WTC11 (cell line): Measurements from ENCODE around the gene SCAF8. TPM values are rescaled to one million over a fixed set of nuclear protein-coding genes. Genes with fewer than 3 reads are reported as not detected.

Experiments
- ATAC-seq: fragments of 200-7000 bp; cut with Tn5 transposase; 2 replicates; pipeline ENCODE4 v1.10.0; 2021; ENCODE audit warnings: mild to moderate bottlenecking, moderate library complexity
- CTCF ChIA-PET: fragments of 300-600 bp; sonication (Branson Sonifier 250); formaldehyde crosslinking; loops from one replicate; lab custom pipeline; 2021; ENCODE audit warnings: antibody characterized with exemption; lab: Charles Lee
- POLR2A ChIA-PET: fragments of 350-600 bp; sonication (Branson Sonifier 250); formaldehyde crosslinking; loops from one replicate; lab custom pipeline; 2021; ENCODE audit warnings: antibody characterized with exemption; lab: Charles Lee
- DNase-seq: peaks from one replicate; pipeline ENCODE4 v3.0.0; 2021; ENCODE audit warnings: low spot score
- H3K27ac Mint-ChIP-seq: 2 replicates; pipeline ENCODE4 v1.8.0; 2021; ENCODE audit warnings: mixed read lengths
- H3K27me3 Mint-ChIP-seq: 2 replicates; pipeline ENCODE4 v1.8.0; 2021; ENCODE audit warnings: low read depth, mild to moderate bottlenecking, moderate library complexity, mixed read lengths
- H3K36me3 Mint-ChIP-seq: 2 replicates; pipeline ENCODE4 v1.8.0; 2021; ENCODE audit warnings: mixed read lengths
- H3K4me1 Mint-ChIP-seq: 2 replicates; pipeline ENCODE4 v1.8.0; 2022; ENCODE audit warnings: mixed read lengths
- H3K4me3 Mint-ChIP-seq: 2 replicates; pipeline ENCODE4 v1.8.0; 2021; ENCODE audit warnings: mild to moderate bottlenecking, moderate library complexity, mixed read lengths
- H3K9me3 Mint-ChIP-seq: 2 replicates; pipeline ENCODE4 v1.8.0; 2021; ENCODE audit warnings: mixed read lengths
- GRHL2 ChIP-seq: fragments of 250-450 bp; sonication (Bioruptor Pico); IDR thresholded peaks from 2 replicates; pipeline ENCODE4 v1.8.0; 2022; ENCODE audit warnings: mild to moderate bottlenecking, moderate library complexity; ENCODE audit not compliant: insufficient replicate concordance, severe bottlenecking
- GTF2I ChIP-seq: fragments of 250-450 bp; sonication (Bioruptor Pico); conservative IDR thresholded peaks from 2 replicates; pipeline ENCODE4 v1.4.0; 2021; ENCODE audit warnings: mild to moderate bottlenecking
- JUN ChIP-seq: sonication (generic); formaldehyde crosslinking; IDR thresholded peaks from 2 replicates; pipeline ENCODE4 v1.8.0; 2023; ENCODE audit warnings: mild to moderate bottlenecking, missing genetic modification reagents
- total RNA-seq: library from RNA; stranded (reverse); gene quantifications from 3 replicates; pipeline ENCODE4 v1.2.3, GENCODE V29; 2021
- TF ChIP-seq, protein P1 (sequence below): sonication (generic); formaldehyde crosslinking; IDR thresholded peaks from 2 replicates; pipeline ENCODE4 v1.8.0; 2023; ENCODE audit warnings: missing genetic modification reagents, mild to moderate bottlenecking, borderline replicate concordance
- TF ChIP-seq, protein P2 (sequence below): sonication (generic); formaldehyde crosslinking; IDR thresholded peaks from 2 replicates; pipeline ENCODE4 v1.8.1; 2023; ENCODE audit warnings: mild to moderate bottlenecking, moderate library complexity, missing genetic modification reagents
- TF ChIP-seq, protein P3 (sequence below): sonication (generic); formaldehyde crosslinking; IDR thresholded peaks from 2 replicates; pipeline ENCODE4 v1.8.0; 2023; ENCODE audit warnings: mild to moderate bottlenecking, missing genetic modification reagents
- TF ChIP-seq, protein P4 (sequence below): fragments of 250-450 bp; sonication (Bioruptor Pico); IDR thresholded peaks from 2 replicates; pipeline ENCODE4 v1.9.0; 2021; ENCODE audit warnings: mild to moderate bottlenecking, borderline replicate concordance
- TF ChIP-seq, protein P5 (sequence below): sonication (generic); formaldehyde crosslinking; IDR thresholded peaks from 2 replicates; pipeline ENCODE4 v1.8.1; 2023; ENCODE audit warnings: mild to moderate bottlenecking, missing genetic modification reagents
- TF ChIP-seq, protein P6 (sequence below): sonication (generic); formaldehyde crosslinking; IDR thresholded peaks from 2 replicates; pipeline ENCODE4 v1.8.1; 2023; ENCODE audit warnings: mild to moderate bottlenecking, missing genetic modification reagents
- TF ChIP-seq, protein P7 (sequence below): sonication (generic); formaldehyde crosslinking; IDR thresholded peaks from 2 replicates; pipeline ENCODE4 v1.8.0; 2022; ENCODE audit warnings: mild to moderate bottlenecking, missing genetic modification reagents
- TF ChIP-seq, protein P8 (sequence below): sonication (generic); formaldehyde crosslinking; IDR thresholded peaks from 2 replicates; pipeline ENCODE4 v1.8.0; 2023; ENCODE audit warnings: missing genetic modification reagents
- TF ChIP-seq, protein P9 (sequence below): sonication (generic); formaldehyde crosslinking; IDR thresholded peaks from 2 replicates; pipeline ENCODE4 v1.8.0; 2022; ENCODE audit warnings: mild to moderate bottlenecking, missing genetic modification reagents

SCAF8 gene
- total RNA-seq, 1 experiment from 2014 or later = 40.7 TPM

DNA sequence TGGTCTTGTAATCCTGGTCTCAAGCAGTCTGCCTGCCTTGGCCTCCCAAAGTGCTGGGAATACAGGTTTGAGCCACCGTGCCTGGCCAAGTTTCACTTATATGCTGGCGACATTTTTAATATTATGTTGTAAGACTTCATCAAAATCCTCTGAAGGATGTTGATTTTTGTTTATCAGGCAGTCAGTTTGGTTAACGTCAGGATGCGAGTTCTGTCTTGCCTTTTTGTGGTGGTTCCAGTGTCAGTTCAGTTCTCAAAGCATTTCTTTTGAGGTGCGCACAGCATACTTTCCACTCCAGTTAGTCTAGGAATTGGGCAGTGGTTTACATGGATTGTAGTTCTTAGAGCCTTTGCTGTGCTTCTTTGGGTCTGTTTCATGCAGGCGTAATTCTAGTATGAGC lies 24.9 kb downstream of the SCAF8 start (continued):
- TF ChIP-seq, protein P1, sequence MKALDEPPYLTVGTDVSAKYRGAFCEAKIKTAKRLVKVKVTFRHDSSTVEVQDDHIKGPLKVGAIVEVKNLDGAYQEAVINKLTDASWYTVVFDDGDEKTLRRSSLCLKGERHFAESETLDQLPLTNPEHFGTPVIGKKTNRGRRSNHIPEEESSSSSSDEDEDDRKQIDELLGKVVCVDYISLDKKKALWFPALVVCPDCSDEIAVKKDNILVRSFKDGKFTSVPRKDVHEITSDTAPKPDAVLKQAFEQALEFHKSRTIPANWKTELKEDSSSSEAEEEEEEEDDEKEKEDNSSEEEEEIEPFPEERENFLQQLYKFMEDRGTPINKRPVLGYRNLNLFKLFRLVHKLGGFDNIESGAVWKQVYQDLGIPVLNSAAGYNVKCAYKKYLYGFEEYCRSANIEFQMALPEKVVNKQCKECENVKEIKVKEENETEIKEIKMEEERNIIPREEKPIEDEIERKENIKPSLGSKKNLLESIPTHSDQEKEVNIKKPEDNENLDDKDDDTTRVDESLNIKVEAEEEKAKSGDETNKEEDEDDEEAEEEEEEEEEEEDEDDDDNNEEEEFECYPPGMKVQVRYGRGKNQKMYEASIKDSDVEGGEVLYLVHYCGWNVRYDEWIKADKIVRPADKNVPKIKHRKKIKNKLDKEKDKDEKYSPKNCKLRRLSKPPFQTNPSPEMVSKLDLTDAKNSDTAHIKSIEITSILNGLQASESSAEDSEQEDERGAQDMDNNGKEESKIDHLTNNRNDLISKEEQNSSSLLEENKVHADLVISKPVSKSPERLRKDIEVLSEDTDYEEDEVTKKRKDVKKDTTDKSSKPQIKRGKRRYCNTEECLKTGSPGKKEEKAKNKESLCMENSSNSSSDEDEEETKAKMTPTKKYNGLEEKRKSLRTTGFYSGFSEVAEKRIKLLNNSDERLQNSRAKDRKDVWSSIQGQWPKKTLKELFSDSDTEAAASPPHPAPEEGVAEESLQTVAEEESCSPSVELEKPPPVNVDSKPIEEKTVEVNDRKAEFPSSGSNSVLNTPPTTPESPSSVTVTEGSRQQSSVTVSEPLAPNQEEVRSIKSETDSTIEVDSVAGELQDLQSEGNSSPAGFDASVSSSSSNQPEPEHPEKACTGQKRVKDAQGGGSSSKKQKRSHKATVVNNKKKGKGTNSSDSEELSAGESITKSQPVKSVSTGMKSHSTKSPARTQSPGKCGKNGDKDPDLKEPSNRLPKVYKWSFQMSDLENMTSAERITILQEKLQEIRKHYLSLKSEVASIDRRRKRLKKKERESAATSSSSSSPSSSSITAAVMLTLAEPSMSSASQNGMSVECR (CRISPR knock-in tag) = no peak
- TF ChIP-seq JUN = no peak
- TF ChIP-seq, protein P2, sequence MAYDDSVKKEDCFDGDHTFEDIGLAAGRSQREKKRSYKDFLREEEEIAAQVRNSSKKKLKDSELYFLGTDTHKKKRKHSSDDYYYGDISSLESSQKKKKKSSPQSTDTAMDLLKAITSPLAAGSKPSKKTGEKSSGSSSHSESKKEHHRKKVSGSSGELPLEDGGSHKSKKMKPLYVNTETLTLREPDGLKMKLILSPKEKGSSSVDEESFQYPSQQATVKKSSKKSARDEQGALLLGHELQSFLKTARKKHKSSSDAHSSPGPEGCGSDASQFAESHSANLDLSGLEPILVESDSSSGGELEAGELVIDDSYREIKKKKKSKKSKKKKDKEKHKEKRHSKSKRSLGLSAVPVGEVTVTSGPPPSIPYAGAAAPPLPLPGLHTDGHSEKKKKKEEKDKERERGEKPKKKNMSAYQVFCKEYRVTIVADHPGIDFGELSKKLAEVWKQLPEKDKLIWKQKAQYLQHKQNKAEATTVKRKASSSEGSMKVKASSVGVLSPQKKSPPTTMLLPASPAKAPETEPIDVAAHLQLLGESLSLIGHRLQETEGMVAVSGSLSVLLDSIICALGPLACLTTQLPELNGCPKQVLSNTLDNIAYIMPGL (CRISPR knock-in tag) = no peak
- TF ChIP-seq, all 79 proteins: peak for 0

DNA sequence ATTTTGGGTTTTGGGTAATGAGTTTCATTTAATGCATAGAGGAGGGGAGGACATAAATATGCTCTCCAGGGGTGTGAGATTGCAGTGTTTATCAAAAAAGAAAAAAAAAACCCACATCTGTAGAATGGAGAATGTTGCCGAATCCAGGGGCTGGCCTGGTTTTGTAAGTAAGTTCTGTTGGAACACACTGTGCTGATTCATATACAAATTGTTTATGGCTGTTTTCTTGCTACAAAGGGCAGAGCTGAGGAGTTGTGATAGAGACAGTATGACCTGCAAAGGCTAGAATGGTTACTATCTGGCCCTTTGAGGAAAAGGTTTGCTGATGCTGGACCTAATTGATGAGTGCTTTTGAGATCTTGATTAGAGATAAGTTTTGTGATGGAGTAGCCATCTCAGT lies 30.4 kb downstream of the SCAF8 start:
- ATAC-seq (no peak), DNase-seq (no peak)
- Mint-ChIP-seq H3K27me3 (no peaks in the 10 kb centered on the region), H3K27ac (no peak overlapping the region), H3K4me1 (peaks cover 41% of the 10 kb centered on the region), H3K36me3 (peaks cover 3% of the 10 kb centered on the region), H3K9me3 (no peaks in the 10 kb centered on the region), H3K4me3 (no peak overlapping the region)
- CTCF ChIA-PET = no interaction called here
- POLR2A ChIA-PET = no interaction called here
- TF ChIP-seq, protein P3, sequence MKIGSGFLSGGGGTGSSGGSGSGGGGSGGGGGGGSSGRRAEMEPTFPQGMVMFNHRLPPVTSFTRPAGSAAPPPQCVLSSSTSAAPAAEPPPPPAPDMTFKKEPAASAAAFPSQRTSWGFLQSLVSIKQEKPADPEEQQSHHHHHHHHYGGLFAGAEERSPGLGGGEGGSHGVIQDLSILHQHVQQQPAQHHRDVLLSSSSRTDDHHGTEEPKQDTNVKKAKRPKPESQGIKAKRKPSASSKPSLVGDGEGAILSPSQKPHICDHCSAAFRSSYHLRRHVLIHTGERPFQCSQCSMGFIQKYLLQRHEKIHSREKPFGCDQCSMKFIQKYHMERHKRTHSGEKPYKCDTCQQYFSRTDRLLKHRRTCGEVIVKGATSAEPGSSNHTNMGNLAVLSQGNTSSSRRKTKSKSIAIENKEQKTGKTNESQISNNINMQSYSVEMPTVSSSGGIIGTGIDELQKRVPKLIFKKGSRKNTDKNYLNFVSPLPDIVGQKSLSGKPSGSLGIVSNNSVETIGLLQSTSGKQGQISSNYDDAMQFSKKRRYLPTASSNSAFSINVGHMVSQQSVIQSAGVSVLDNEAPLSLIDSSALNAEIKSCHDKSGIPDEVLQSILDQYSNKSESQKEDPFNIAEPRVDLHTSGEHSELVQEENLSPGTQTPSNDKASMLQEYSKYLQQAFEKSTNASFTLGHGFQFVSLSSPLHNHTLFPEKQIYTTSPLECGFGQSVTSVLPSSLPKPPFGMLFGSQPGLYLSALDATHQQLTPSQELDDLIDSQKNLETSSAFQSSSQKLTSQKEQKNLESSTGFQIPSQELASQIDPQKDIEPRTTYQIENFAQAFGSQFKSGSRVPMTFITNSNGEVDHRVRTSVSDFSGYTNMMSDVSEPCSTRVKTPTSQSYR (CRISPR knock-in tag) = no peak
- TF ChIP-seq, protein P4, sequence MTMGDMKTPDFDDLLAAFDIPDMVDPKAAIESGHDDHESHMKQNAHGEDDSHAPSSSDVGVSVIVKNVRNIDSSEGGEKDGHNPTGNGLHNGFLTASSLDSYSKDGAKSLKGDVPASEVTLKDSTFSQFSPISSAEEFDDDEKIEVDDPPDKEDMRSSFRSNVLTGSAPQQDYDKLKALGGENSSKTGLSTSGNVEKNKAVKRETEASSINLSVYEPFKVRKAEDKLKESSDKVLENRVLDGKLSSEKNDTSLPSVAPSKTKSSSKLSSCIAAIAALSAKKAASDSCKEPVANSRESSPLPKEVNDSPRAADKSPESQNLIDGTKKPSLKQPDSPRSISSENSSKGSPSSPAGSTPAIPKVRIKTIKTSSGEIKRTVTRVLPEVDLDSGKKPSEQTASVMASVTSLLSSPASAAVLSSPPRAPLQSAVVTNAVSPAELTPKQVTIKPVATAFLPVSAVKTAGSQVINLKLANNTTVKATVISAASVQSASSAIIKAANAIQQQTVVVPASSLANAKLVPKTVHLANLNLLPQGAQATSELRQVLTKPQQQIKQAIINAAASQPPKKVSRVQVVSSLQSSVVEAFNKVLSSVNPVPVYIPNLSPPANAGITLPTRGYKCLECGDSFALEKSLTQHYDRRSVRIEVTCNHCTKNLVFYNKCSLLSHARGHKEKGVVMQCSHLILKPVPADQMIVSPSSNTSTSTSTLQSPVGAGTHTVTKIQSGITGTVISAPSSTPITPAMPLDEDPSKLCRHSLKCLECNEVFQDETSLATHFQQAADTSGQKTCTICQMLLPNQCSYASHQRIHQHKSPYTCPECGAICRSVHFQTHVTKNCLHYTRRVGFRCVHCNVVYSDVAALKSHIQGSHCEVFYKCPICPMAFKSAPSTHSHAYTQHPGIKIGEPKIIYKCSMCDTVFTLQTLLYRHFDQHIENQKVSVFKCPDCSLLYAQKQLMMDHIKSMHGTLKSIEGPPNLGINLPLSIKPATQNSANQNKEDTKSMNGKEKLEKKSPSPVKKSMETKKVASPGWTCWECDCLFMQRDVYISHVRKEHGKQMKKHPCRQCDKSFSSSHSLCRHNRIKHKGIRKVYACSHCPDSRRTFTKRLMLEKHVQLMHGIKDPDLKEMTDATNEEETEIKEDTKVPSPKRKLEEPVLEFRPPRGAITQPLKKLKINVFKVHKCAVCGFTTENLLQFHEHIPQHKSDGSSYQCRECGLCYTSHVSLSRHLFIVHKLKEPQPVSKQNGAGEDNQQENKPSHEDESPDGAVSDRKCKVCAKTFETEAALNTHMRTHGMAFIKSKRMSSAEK = no peak
- TF ChIP-seq, protein P5, sequence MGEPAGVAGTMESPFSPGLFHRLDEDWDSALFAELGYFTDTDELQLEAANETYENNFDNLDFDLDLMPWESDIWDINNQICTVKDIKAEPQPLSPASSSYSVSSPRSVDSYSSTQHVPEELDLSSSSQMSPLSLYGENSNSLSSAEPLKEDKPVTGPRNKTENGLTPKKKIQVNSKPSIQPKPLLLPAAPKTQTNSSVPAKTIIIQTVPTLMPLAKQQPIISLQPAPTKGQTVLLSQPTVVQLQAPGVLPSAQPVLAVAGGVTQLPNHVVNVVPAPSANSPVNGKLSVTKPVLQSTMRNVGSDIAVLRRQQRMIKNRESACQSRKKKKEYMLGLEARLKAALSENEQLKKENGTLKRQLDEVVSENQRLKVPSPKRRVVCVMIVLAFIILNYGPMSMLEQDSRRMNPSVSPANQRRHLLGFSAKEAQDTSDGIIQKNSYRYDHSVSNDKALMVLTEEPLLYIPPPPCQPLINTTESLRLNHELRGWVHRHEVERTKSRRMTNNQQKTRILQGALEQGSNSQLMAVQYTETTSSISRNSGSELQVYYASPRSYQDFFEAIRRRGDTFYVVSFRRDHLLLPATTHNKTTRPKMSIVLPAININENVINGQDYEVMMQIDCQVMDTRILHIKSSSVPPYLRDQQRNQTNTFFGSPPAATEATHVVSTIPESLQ (CRISPR knock-in tag) = no peak
- TF ChIP-seq, protein P6, sequence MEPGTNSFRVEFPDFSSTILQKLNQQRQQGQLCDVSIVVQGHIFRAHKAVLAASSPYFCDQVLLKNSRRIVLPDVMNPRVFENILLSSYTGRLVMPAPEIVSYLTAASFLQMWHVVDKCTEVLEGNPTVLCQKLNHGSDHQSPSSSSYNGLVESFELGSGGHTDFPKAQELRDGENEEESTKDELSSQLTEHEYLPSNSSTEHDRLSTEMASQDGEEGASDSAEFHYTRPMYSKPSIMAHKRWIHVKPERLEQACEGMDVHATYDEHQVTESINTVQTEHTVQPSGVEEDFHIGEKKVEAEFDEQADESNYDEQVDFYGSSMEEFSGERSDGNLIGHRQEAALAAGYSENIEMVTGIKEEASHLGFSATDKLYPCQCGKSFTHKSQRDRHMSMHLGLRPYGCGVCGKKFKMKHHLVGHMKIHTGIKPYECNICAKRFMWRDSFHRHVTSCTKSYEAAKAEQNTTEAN (CRISPR knock-in tag) = no peak
- TF ChIP-seq GRHL2 = no peak
- TF ChIP-seq, protein P7, sequence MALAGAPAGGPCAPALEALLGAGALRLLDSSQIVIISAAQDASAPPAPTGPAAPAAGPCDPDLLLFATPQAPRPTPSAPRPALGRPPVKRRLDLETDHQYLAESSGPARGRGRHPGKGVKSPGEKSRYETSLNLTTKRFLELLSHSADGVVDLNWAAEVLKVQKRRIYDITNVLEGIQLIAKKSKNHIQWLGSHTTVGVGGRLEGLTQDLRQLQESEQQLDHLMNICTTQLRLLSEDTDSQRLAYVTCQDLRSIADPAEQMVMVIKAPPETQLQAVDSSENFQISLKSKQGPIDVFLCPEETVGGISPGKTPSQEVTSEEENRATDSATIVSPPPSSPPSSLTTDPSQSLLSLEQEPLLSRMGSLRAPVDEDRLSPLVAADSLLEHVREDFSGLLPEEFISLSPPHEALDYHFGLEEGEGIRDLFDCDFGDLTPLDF (CRISPR knock-in tag) = no peak
- TF ChIP-seq, protein P8, sequence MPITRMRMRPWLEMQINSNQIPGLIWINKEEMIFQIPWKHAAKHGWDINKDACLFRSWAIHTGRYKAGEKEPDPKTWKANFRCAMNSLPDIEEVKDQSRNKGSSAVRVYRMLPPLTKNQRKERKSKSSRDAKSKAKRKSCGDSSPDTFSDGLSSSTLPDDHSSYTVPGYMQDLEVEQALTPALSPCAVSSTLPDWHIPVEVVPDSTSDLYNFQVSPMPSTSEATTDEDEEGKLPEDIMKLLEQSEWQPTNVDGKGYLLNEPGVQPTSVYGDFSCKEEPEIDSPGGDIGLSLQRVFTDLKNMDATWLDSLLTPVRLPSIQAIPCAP (CRISPR knock-in tag) = no peak
- no peak for TF ChIP-seq GTF2I (CRISPR knock-in tag)
- TF ChIP-seq, protein P9, sequence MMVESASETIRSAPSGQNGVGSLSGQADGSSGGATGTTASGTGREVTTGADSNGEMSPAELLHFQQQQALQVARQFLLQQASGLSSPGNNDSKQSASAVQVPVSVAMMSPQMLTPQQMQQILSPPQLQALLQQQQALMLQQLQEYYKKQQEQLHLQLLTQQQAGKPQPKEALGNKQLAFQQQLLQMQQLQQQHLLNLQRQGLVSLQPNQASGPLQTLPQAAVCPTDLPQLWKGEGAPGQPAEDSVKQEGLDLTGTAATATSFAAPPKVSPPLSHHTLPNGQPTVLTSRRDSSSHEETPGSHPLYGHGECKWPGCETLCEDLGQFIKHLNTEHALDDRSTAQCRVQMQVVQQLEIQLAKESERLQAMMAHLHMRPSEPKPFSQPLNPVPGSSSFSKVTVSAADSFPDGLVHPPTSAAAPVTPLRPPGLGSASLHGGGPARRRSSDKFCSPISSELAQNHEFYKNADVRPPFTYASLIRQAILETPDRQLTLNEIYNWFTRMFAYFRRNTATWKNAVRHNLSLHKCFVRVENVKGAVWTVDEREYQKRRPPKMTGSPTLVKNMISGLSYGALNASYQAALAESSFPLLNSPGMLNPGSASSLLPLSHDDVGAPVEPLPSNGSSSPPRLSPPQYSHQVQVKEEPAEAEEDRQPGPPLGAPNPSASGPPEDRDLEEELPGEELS (CRISPR knock-in tag) = no peak
